Stimulated activated CD4-positive, alpha-beta T cell treated with anti-CD3 and anti-CD28 coated beads, Interleukin-1b, Interleukin-23, amount 100 ng/mL, for 48 hours (primary cell): ENCODE measurements around the gene MUTYH.
"Not testable (repeated sequence)": the region's sequence is repeated elsewhere in the genome, so short reads cannot be mapped to it uniquely, and the experiment has no call there.

Experiments used
- DNase-seq: peaks from one replicate; pipeline ENCODE4 v3.0.0-alpha.2; 2020

Gene MUTYH

GRCh38 chr1:45339789-45340558, at the start of gene MUTYH, which contains the start of gene TOE1:
Gene MUTYH, minus strand, starts transcription at chr1:45340440. Its CDS starts 5,935 bp downstream, at chr1:45334505.
Gene TOE1, plus strand, starts transcription at chr1:45340170. Its CDS starts 83 bp downstream, at chr1:45340253.
- peak; percentile 97 for DNase-seq

GRCh38 chr1:45386219-45386618, 46.0 kb upstream of the MUTYH start:
- DNase-seq: no peak

DNA sequence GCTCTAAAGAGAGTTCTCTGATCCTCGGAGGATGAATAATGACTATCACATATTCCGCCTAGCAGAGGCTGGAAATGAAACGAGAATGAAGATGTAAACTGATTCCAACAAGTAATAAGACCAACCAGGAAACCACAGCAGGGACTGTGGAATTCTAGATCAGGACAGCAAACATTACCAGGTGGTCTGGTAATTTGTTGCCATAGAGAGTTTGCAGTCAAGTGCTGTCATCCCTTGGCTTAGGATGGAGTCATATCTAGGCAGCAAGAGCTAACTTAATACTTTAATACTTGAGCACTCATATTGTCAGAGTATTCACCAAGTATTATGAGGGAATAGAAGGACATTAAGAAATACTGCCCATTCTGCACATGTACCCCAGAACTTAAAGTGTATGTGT, 45.1 kb upstream of the MUTYH start:
- DNase-seq: no peak

DNA sequence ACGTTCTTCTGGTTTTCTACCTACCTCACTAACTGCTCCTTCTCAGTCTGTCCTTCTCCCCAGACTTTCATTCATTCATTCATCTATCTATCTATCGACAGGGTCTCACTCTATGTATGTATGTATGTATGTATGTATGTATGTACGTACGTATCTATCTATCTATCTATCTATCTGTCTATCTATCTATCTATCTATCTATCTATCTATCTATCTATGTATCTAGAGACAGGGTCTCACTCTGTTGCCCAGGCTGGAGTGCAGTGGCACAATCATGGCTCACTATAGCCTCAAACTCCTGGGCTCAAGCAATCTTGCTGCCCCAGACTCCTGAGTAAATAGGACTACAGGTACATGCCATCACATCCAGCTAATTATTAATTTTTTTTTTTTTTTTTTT, 44.0 kb upstream of the MUTYH start:
- not testable (repeated sequence) for DNase-seq

- DNase-seq: no peak
Measured at GRCh38 chr1:45383191-45383590, 43.0 kb upstream of the MUTYH start.

- DNase-seq: no peak
Measured at GRCh38 chr1:45381243-45381642, 41.0 kb upstream of the MUTYH start.

DNA sequence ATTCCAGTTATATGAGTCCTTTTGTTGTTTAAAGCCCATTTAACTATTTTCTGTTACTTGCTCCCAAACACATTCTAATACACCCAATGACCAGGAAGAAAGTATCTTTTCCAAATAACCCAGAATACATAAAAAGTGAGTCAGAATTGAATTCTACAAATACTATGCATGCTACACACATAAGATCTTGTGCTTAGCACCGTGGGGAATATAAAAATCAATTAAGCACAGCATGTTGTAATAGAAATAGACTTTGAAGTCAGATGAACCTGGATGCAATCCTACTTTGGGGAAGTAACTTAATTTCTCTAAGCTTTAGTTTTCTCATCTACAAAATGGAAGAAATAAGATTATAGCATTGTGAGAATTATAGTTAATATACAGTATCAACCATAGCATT, 40.5 kb upstream of the MUTYH start:
- DNase-seq: no peak

DNA sequence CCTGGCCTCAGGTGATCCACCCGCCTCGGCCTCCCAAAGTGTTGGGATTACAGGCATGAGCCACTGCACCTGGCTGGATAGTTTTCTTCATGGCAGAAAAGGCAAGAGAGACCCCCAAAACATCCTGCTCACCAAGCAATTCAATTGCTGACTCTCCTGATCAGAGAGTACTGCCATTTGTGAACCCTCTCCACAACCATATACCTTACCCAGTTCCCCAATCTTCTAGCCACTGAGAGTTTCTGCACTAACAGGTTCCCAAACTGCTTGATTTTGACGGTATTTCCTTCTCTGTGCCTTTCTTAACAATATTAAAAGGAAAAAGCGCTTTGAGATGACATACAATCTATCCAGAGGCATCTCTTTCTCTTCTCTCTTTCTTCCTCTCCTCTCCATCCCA, 39.9 kb upstream of the MUTYH start:
- DNase-seq: no peak

DNA sequence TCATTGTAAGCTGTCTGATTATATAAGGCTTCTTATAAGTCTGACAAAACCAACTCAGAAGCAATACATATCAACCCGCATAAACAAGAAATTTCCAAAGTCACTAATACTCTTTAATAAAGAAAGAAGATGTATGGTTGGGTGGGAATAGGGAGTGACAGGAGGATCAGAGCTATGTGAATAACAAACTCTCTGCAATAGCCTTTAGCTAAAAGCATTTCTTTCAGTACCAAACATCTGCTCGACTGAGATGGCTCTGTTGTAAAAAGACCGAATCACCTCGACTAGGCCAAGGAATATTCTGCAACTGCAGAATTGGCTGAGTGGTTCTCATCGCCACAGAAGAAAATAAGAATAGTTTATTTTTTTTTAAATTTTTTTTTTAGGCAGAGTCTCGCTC, 39.3 kb upstream of the MUTYH start:
- no peak for DNase-seq

- DNase-seq: no peak
Measured at GRCh38 chr1:45378184-45378583, 37.9 kb upstream of the MUTYH start.

DNA sequence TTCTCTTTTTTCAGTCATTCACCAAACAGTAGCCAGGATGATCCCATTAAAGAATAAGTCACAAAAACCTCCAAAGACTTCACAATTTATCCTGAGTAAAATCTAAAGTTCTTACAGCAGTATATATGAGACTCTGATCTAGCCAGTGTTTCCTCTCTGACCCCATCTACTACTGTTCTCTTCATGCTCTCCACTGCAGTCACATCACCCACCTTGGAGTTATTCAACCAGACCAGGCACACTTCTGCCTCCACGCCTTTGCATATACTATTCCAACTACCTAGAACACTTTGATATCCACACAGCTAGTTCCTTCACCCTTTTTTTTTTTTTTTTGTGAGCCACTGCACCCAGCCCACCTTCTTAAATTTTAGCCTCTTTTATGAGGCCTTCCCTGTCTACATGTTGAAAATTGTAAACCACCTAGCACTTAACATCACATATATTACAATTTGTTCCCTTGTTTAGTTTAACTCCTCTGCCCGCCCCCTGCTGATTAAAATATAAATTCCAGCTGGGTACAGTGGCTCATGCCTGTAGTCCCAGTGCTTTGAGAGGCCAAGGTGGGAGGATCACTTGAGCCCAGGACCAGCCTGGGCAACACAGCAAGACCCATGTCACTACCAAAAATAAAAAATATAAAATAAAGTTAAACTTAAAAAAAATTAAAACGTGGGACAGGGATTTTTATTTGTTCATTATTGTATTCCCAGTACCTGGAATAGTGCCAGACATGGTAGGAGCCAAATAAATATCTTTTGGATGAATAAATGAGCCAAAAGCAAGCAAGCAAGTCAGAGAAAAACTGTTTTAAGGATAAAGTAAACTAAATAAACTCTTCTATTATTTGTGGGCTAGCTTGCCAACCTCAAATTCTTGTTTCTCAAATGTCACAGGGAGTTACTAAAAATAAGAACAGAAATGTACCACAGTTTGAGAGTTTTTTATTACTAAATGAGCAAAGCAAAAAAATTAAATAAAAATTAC, 35.2 kb upstream of the MUTYH start:
- DNase-seq: no peak

DNA sequence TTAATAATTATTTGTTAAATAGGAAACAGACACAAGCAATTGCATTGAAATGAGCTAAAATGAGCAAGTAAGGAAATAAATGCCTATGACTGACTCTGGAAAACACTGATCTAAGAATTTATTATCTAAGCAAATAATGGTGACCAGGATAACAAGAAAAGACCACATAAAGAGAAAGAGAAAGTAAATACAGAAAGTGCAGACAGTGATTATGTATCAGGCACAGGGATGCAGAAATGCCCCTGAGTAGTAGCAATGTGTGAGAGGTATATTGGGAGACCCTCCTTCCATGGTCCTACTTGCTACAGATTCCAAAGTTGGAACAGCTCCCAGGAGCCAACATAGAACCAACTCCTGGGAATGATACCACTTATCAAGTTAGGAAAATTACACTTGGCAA, 33.3 kb upstream of the MUTYH start:
- no peak for DNase-seq

GRCh38 chr1:45370575-45370974, 30.3 kb upstream of the MUTYH start:
- no peak for DNase-seq

DNA sequence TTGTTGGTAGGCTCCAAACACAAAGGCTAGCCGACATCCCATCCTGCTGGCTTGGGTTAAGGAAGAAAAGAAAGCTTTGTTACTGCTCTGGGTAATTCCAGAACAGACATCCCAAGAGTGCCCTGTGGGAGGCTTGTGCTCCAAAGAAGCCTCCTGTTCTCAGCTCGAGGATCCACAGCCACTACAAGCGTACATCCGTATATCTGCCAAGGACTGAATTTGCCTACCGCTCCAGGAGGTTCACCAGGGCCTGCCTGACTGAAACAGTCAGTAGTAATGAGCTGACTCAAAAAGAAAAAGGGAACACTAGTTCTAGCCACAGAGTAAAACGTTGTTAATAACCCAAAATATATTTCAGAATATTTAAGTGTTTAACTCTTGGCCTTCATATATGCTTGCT, 24.8 kb upstream of the MUTYH start:
- no peak for DNase-seq

DNA sequence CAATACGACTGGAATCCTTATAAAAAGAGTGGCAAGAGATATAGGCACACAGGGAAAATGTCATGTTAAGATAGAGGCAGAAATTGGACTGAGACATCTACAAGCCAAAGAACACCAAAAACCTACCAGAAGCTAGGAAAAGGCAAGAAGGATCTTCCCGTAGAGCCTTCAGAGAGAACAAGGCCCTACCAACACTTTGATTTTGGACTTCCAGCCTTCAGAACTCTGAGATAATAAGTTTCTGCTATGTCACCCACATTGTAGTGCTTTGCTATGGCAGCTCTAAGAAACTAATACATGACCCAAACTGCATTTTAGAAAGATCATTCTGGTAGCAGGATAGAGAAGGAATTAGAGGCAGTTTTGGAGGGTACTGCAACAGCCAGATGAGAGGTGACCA, 24.1 kb upstream of the MUTYH start:
- no peak for DNase-seq

DNA sequence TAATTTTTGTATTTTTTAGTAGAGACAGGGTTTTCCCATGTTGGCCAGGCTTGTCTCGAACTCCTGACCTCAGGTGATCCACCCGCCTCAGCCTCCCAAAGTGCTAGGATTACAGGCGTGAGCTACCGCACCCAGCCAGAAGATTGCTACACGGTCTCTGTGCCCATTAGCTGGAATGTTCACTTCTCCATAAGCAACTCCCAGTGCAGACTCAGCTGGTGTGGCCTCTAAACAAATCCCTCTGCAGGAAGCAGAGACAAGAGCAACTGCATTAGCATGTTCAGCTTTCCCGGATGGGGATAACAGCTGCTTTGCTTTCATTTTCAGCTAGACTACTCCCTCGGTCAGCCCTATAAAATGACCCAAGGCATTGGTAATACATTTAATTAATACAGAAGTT, 20.7 kb upstream of the MUTYH start:
- DNase-seq: not testable (repeated sequence)

DNA sequence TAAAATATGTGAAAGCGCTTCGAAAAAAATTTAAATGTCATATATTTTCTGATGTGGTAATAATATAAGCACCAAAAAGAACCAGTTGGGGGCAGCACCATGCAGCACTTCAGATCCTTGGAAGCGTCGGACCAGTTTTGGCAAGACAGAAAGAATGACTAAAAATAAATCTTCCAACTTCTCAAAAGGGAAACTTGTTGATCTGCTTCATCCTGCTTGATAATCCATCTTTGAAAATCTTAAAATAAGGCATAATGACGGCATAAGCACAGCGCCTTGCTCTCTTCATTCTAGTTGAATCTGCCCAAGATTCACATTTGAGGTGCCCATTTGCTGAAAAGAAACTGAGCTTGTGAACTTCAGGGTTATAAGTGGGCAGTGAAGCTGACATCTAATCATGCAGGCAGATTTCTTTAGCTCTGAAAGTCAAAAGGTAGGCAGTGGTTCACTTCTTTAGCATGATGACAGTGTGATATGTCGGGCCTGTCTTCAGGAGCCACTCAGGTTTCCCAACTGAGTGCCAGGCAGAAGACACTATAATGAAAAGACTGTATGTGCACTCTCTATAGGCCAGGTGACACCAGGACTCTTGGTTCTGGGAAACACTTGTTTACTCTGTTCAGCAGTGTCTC, 19.8 kb upstream of the MUTYH start:
- peak; percentile 54 for DNase-seq

DNA sequence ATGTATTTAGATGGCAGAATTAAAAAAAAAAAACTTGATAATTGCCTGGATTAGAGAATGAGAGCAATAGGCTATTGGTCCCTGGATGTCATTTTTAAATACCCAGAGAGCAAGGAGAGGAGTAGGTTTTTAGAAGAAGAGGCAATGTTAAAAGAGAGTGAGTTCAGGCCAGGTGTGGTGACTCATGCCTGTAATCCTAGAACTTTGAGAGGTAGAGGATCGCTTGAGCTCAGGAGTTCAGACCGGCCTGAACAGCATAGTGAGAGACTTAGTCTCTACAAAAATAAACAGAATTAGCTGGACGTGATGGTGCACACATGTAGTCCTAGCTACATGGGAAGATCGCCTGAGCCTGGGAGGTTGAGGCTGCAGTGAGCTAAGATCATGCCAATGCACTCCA, 15.9 kb upstream of the MUTYH start:
- no peak for DNase-seq

DNA sequence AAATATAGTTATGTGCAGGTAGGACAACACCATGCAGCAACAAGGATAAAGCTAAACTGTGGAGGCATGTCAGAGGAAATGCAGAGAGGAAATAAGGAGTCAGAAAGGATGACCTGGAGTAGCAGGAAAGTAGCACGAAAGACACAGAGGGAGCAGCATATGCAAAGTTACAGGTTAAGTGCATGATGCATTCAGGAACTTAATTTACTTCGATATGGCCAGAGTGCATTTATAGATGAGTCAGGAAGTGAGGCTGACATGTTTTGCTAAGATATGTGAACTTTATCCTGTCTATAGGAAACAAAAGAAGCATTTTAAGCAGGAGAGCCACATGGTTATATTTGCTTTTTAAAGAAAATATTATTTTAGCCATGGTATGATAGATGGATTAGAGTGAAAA, 15.4 kb upstream of the MUTYH start:
- DNase-seq: no peak

- no peak for DNase-seq
Measured at GRCh38 chr1:45354838-45355237, 14.6 kb upstream of the MUTYH start.

DNA sequence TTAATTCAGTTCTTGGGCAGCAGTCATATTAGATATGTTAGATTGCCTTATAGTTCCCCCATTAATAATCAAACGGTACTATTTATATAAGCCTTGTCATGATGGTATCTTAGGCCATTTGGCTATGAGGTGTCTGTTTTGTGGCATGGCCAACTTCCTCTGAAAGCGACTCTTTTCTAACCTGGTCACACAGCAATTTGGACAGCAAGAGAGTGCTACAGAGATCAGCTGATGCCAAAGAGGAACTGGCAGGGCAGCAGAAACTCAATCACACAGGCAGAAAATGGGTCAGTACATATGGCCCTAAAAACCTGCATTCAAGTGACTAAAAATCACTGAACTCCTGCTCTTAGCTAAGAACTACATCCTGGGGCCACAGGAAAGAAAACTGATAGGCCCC, 13.4 kb upstream of the MUTYH start:
- DNase-seq: no peak

- no peak for DNase-seq
Measured at GRCh38 chr1:45351508-45351907, 11.3 kb upstream of the MUTYH start.

DNA sequence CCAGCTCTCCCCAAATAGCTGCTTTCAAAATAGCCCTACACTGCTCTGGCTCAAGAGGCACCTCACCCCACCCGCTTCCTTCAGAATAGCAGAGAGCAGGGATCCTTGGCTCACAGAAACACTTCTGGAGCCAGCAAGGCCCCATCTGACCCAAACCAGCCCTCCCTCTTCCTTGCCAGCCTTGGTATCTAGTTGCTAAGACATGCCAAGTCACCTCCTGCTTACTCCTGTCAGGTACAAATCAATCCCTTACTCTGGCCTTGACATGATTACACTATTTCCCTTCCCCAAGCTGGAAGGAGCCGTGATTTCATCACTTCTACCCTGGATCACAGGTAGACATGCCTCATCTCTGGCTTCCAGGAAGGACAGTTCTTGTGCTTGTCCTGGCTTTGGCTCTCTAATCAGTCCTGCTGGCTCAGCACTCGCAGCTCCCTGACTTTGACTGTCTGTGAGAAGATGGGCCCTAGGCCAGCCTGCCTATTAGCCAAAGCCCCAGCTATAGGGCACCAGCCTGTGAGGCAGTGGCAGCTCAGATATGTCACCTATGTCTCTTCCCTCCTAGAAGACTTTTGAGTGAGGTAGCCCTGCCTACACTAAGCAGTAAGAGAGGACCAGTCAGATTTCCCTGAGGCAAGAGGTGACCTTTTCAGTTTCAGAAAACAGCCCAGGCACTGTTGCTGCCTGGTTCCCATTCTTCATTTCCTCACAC, 8.9 kb upstream of the MUTYH start:
- no peak for DNase-seq
